GM12878 (cell line): ENCODE results near the gene CPLANE2. TPM values are rescaled to one million over a fixed set of nuclear protein-coding genes. Genes with fewer than 3 reads are reported as not detected.

Experiments used
- ATAC-seq: fragments of 200-7000 bp; cut with Tn5 transposase; 3 replicates; pipeline ENCODE4 v1.9.1; 2020; ENCODE audit warnings: mild to moderate bottlenecking, moderate library complexity
- BruUV-seq: library from RNA; stranded (reverse); fragments of 400-500 nt; replicated peaks from 2 replicates; lab custom pipeline; 2021; lab: Mats Ljungman, UMichigan
- CTCF ChIA-PET: fragments of 300-600 bp; sonication (Branson Sonifier 250); formaldehyde crosslinking; extraction: SDS; loops from one replicate; lab custom pipeline; 2021; ENCODE audit warnings: inconsistent platforms; lab: Yijun Ruan, JAX
- POLR2A ChIA-PET: fragments of 350-600 bp; formaldehyde crosslinking; extraction: SDS; loops from one replicate; lab custom pipeline; 2021; ENCODE audit warnings: inconsistent platforms; lab: Charles Lee
- RAD21 ChIA-PET: fragments of 300-600 bp; sonication (Branson Sonifier 250); formaldehyde crosslinking; loops from one replicate; lab custom pipeline; 2023; ENCODE audit warnings: antibody characterized with exemption; ENCODE audit not compliant: unreplicated experiment; lab: Charles Lee
- SMC1A ChIA-PET: fragments of 300-600 bp; sonication (Branson Sonifier 250); formaldehyde crosslinking; loops from one replicate; lab custom pipeline; 2023; ENCODE audit not compliant: unreplicated experiment, uncharacterized antibody; lab: Charles Lee
- DNase-seq: peaks from one replicate; pipeline ENCODE4 v3.0.0-alpha.2; 2011; ENCODE audit warnings: low read depth, low spot score
- FAIRE-seq: peaks from 3 replicates; lab custom pipeline; 2011; peaks lifted over from hg19 to GRCh38; lab: Jason Lieb, UNC
- H2AFZ ChIP-seq: 2 replicates; pipeline ENCODE4 v1.6.0; 2011; ENCODE audit warnings: low read depth, low read length, control low read depth; ENCODE audit not compliant: control insufficient read depth
- H3K27ac ChIP-seq: 2 replicates; pipeline ENCODE4 v1.5.1; 2011; ENCODE audit warnings: control low read depth; ENCODE audit not compliant: control insufficient read depth, insufficient read depth
- H3K27me3 ChIP-seq, 2 experiments: replicated peaks in 1 of 2; 2 replicates each; pipeline versions ENCODE4 v1.6.0 to v1.6.1; 2011; ENCODE audit warnings: low read length in 1 of 2; ENCODE audit not compliant: control insufficient read depth in 2 of 2, insufficient read depth in 2 of 2
- H3K36me3 ChIP-seq, 2 experiments: 2 replicates each; pipeline ENCODE4 v1.5.1; 2011; ENCODE audit warnings: low read length in 1 of 2; ENCODE audit not compliant: control insufficient read depth in 2 of 2, insufficient read depth in 2 of 2
- H3K4me1 ChIP-seq: 2 replicates; pipeline ENCODE4 v1.6.1; 2011; ENCODE audit warnings: mild to moderate bottlenecking, low read length, moderate library complexity, mixed read lengths; ENCODE audit not compliant: control insufficient read depth, insufficient read depth
- H3K4me2 ChIP-seq: 2 replicates; pipeline ENCODE4 v1.6.0; 2011; ENCODE audit warnings: control low read depth; ENCODE audit not compliant: control insufficient read depth, insufficient read depth
- H3K4me3 ChIP-seq: fragments of 200-600 bp; sonication (generic); 2 replicates; pipeline ENCODE4 v1.5.1; 2016
- H3K79me2 ChIP-seq: 2 replicates; pipeline ENCODE4 v1.6.0; 2011; ENCODE audit warnings: low read length; ENCODE audit not compliant: control insufficient read depth, insufficient read depth
- H3K9ac ChIP-seq: 2 replicates; pipeline ENCODE4 v1.8.0; 2011; ENCODE audit warnings: low read length, control low read depth, mixed read lengths; ENCODE audit not compliant: control insufficient read depth, insufficient read depth
- H3K9me3 ChIP-seq: replicated peaks from 3 replicates; pipeline ENCODE4 v1.5.1; 2011; ENCODE audit warnings: mild to moderate bottlenecking, low read length; ENCODE audit not compliant: control insufficient read depth, insufficient read depth
- H4K20me1 ChIP-seq: 2 replicates; pipeline ENCODE4 v1.6.0; 2011; ENCODE audit not compliant: control insufficient read depth, insufficient read depth
- BRCA1 ChIP-seq: IDR thresholded peaks from 2 replicates; pipeline ENCODE4 v1.6.1; 2011; ENCODE audit warnings: low read depth, low read length, improper control_type of control experiment
- EZH2 ChIP-seq: IDR thresholded peaks from 2 replicates; pipeline ENCODE4 v1.6.1; 2012; ENCODE audit warnings: low read depth, mild to moderate bottlenecking, control low read depth, inconsistent platforms, low read length, borderline replicate concordance; ENCODE audit not compliant: control insufficient read depth
- GABPA ChIP-seq: IDR thresholded peaks from 2 replicates; pipeline ENCODE4 v1.6.1; 2014; ENCODE audit warnings: antibody characterized with exemption, low read depth, mild to moderate bottlenecking, inconsistent platforms
- KDM1A ChIP-seq: fragments of 200-600 bp; sonication (generic); IDR thresholded peaks from 2 replicates; pipeline ENCODE4 v1.6.1; 2016; ENCODE audit warnings: borderline replicate concordance
- MLLT1 ChIP-seq: fragments of 450-650 bp; IDR thresholded peaks from 2 replicates; pipeline ENCODE4 v1.6.1; 2016; ENCODE audit warnings: mild to moderate bottlenecking
- SMARCA5 ChIP-seq: fragments of 450-650 bp; IDR thresholded peaks from 2 replicates; pipeline ENCODE4 v1.6.1; 2017; ENCODE audit warnings: mild to moderate bottlenecking
- SMC3 ChIP-seq: IDR thresholded peaks from 2 replicates; pipeline ENCODE4 v1.6.1; 2011; ENCODE audit warnings: low read length, improper control_type of control experiment, borderline replicate concordance
- SUZ12 ChIP-seq: fragments of 200-600 bp; sonication (generic); IDR thresholded peaks from one replicate; pipeline ENCODE4 v1.6.1; 2018; ENCODE audit warnings: antibody characterized with exemption, mild to moderate bottlenecking; ENCODE audit not compliant: unreplicated experiment
- TARDBP ChIP-seq: IDR thresholded peaks from 2 replicates; pipeline ENCODE4 v1.6.1; 2016; ENCODE audit warnings: borderline replicate concordance
- WGBS: methylation state at CpG from one replicate; pipeline ENCODE4 v1.1.6; 2016; ENCODE audit warnings: low lambda C conversion rate; ENCODE audit not compliant: insufficient replicate concordance, insufficient coverage; ENCODE audit errors: missing lambda C conversion rate; 5-methylcytosine and 5-hydroxymethylcytosine counted together
- in situ Hi-C: fragments of 300-500 bp; cut with MboI; formaldehyde crosslinking; loops from 9 replicates; pipeline ENCODE4 v1.14.3; 2018; ENCODE audit warnings: mixed read lengths
- intact Hi-C: fragments of 100-400 bp; cut with micrococcal nuclease; formaldehyde crosslinking; loops from one replicate; pipeline ENCODE4 v1.14.2; 2022; ENCODE audit not compliant: unreplicated experiment
- polyA plus RNA-seq, 11 experiments: library from polyadenylated mRNA; depleted of rRNA in 4 of 11; unstranded in 6 of 11; stranded (reverse) in 5 of 11; fragments of >200 nt; fragmentation: Nextera tagmentation in 4 of 11; fragmentation: Illumina TruSeq in 1 of 11; extraction: Ambion mirVana in 4 of 11; extraction: Trizol in 1 of 11; gene quantifications; 1 replicate in 1 of 11; 2 replicates in 10 of 11; pipeline versions ENCODE4 v1.2.1 to v1.2.3, GENCODE V29; 2011 to 2016; ENCODE audit warnings: inconsistent platforms in 2 of 11, missing spikeins in 2 of 11, low read depth in 1 of 11
- total RNA-seq, 4 experiments: library from RNA; depleted of rRNA in 3 of 4; stranded (reverse); fragments of >200 nt in 3 of 4; fragmentation: Illumina TruSeq in 1 of 4; extraction: Trizol in 1 of 4; gene quantifications; 2 replicates each; pipeline versions ENCODE4 v1.2.1 to v1.2.3, GENCODE V29; 2013 to 2021

CPLANE2 gene
- total and polyA plus RNA-seq, 10 of the 15 experiments (the other 5 are each of a cell fraction or from before 2014, with no cell fraction given) = 0.09 to 4.5 (median 2.3) TPM; not detected in 1

DNA sequence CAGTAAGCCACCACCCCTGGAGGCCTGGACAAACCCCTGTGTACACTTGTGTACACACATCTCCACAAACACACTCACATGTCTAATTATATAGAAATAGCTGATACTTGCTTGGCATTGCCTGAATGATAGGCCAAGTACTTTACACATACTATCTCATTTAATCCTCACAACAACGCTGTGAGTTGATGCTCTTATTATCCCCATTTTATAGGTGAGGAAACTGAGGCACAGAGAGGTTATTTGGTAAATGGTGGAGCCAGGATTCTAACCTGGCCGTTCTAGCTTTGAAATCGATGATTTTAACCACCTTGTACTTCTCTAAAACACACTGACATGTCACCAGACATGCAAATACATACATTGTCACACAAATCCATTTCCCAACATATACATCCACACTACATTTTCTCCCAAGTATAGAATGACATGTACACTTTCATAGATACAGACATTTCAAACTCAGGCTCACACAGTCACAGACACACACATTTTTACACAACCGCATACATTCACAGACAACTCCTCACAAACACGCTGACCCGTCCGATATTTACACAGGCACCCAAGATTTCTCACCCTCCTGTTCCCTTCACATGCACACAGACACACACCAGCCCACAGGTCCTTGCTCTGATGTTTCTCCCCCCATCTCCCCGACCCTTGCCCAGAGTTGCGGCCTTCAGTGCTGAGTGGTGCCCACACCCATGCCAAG, 27.7 kb downstream of the CPLANE2 start:
- Histone ChIP-seq H2AFZ (no peak overlapping the region), H3K27ac (no peak overlapping the region), H3K36me3 (no peaks in the 10 kb centered on the region), H3K4me1 (peaks cover 4% of the 10 kb centered on the region; the same call in 1 of the 2 replicates), H3K79me2 (no peaks in the 10 kb centered on the region), H4K20me1 (no peaks in the 10 kb centered on the region), H3K9ac (no peak overlapping the region), H3K9me3 (no peaks in the 10 kb centered on the region), H3K27me3 (no peaks in the 10 kb centered on the region; a peak in 1 of 4 replicates), H3K4me3 (no peak overlapping the region)
- SMC1A ChIA-PET = interaction anchor here (0.6 kb wide), 1 partner anchor 40 kb away, joined by 3 read pairs; no protein-coding TSS in a partner anchor
- in situ Hi-C loops = no loop called here
- intact Hi-C loops = loop anchor here (5.0 kb wide), 1 partner anchor 153 kb away; no protein-coding TSS in a partner anchor
- BruUV-seq = no TSS peak
- FAIRE-seq = no peak
- CTCF ChIA-PET = interaction anchor here (0.6 to 1.1 kb wide), 2 partner anchors 154 to 321 kb away, joined by 3 read pairs; no protein-coding TSS in a partner anchor
- DNase-seq = no peak
- WGBS = 76% methylated on average over 9 of the region's 9 CpGs
- POLR2A ChIA-PET = no interaction called here
- RAD21 ChIA-PET = no interaction called here
- ATAC-seq = no peak
- TF ChIP-seq KDM1A (no peak), EZH2 (no peak), SMARCA5 (no peak), SUZ12 (no peak), BRCA1 (no peak), SMC3 (no peak), MLLT1 (peak; percentile 70), GABPA (no peak), TARDBP (no peak)
- TF ChIP-seq, all 136 proteins: peak for 1
- no peak overlapping the region for H3K4me2 ChIP-seq
